LNCAP (cell line): ENCODE results near the gene PCDHB11.

Source experiments
- TF ChIP-seq, protein P1 (sequence below): fragments of 450-650 bp; IDR thresholded peaks from 2 replicates; pipeline ENCODE4 v1.5.1; 2017; ENCODE audit warnings: mild to moderate bottlenecking

PCDHB11 gene

DNA sequence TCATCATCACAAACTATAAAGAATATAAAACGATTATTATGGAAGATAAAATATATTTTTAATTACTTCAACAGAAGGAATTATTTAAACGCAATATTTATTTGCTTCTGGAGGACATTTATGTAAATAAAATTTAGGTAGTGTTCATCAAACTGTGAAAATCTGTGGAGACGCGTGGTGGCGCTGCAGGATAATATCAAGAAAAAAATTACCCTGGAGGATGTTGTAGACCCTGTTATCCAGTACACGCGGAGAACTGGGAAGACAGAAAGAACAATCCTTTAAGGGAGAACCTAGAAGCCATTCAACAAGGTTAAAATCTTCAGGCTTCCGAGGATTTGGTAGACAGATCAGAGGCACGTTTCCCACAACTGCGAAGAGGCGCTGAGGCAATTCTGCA, 9.1 kb downstream of the PCDHB11 start, which contains the start of gene PCDHB12:
Gene PCDHB12, plus strand, starts transcription at position 242 of the 400 bp plus-strand sequence. CDS start 189 bp downstream, outside the sequence.
- TF ChIP-seq, protein P1, sequence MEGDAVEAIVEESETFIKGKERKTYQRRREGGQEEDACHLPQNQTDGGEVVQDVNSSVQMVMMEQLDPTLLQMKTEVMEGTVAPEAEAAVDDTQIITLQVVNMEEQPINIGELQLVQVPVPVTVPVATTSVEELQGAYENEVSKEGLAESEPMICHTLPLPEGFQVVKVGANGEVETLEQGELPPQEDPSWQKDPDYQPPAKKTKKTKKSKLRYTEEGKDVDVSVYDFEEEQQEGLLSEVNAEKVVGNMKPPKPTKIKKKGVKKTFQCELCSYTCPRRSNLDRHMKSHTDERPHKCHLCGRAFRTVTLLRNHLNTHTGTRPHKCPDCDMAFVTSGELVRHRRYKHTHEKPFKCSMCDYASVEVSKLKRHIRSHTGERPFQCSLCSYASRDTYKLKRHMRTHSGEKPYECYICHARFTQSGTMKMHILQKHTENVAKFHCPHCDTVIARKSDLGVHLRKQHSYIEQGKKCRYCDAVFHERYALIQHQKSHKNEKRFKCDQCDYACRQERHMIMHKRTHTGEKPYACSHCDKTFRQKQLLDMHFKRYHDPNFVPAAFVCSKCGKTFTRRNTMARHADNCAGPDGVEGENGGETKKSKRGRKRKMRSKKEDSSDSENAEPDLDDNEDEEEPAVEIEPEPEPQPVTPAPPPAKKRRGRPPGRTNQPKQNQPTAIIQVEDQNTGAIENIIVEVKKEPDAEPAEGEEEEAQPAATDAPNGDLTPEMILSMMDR: peak; percentile 61

DNA sequence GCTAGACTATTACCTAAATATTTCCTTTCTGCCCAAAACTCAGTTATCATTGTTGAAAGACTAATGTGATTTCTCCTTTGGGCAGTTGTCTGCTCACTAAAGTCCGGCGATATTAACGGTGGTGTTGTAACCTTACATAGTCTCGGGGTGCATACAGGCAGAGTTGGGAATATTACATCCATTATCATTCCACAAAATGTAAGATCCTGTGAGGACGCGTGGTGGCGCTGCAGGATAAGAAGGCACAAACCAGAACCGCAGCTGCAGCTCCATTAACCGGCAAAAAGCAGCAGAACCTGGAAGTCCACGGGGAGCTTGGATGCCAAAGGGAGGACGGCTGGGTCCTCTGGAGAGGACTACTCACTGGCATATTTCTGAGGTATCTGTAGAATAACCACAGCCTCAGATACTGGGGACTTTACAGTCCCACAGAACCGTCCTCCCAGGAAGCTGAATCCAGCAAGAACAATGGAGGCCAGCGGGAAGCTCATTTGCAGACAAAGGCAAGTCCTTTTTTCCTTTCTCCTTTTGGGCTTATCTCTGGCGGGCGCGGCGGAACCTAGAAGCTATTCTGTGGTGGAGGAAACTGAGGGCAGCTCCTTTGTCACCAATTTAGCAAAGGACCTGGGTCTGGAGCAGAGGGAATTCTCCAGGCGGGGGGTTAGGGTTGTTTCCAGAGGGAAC, 14.4 kb downstream of the PCDHB11 start, which contains the start of gene PCDHB13:
Gene PCDHB13, plus strand, starts transcription at position 264 of the 684 bp plus-strand sequence. Its CDS starts 205 bp downstream, at position 469.
- TF ChIP-seq, protein P1: peak; percentile 57

DNA sequence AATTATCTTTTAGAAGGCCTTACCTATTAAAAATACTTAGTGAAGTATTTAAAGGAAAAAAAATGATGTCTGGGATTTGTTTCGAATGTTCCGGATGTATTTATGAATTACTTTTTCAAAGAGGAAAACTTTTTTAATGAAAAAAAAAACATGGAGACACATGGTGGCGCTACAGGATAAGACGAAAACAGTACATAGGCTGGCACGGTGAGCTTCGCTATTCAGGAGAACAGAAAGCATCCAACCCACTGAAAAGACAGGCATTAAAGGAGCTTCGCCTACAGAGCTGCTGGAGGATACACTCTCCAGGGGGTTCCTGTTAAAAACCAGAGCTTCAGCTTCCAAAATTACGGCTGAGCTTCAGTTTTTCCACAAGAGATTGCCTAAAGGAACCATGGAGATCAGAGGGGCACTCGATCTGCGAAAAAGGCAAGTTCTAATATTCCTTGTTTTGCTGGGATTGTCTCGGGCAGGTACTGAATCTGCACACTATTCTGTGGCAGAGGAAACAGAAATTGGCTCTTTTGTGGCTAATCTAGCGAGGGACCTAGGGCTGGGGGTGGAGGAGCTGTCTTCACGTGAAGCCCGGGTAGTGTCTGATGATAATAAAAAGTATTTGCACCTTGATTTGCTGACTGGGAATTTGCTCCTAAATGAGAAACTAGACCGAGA, 23.8 kb downstream of the PCDHB11 start, which contains the start of gene PCDHB14:
Gene PCDHB14, plus strand, starts transcription at position 232 of the 672 bp plus-strand sequence. Its CDS starts 163 bp downstream, at position 395.
- TF ChIP-seq, protein P1: peak; percentile 42; the same call in 1 of the 2 replicates

DNA sequence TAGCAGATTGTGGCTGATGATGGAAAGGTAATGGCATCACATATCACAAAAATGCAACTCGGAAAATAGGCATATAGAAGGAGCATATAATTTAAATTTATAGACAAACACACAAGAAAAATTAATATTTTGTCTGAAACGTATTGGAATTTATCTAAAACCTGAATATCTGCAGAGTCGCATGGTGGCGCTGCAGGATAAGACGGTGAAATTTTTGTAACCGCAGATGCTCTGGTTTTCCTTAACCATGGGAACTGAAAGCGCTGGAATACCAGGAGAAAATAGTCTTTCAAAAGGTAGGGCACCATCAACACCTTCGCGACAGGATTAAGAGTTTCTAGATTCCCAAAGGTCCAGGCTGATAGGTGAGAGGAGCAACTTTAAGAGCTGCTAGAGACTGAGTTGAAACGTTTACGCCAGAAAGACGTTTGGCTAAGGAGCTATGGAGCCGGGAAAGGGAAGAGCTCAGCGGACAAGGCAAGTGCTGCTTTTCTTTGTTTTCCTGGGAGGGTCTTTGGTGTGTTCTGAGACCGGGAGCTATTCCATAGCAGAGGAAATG, 34.8 kb downstream of the PCDHB11 start:
- TF ChIP-seq, protein P1: peak; percentile 60; the same call in 1 of the 2 replicates

DNA sequence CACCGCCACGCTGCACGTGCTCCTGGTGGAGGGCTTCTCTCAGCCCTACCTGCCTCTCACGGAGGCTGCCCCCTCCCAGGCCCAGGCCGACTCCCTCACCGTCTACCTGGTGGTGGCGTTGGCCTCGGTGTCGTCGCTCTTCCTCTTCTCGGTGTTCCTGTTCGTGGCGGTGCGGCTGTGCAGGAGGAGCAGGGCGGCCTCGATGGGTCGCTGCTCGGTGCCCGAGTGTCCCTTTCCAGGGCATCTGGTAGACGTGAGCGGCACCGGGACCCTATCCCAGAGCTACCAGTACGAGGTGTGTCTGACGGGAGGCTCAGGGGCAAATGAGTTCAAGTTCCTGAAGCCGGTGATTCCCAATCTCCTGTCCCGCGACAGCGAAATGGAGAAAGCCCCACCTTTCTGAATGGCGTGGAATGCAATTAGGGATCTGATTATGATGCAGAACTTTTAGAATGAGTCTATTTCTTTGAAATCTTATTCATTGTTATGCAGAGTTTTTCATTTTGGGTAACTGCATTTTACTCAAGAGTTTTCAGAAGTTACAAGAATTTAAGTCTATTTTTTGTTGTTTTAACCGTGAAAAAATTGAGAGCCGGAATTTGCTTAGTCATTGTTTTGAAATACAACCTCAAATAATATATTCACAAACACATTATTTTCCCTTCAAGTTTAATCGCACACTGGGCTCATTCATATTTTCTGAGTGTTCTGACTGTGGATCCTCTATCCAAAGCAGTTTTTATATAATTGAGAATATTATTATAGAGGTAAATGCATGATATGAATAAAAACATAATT, 37.3 kb downstream of the PCDHB11 start:
- TF ChIP-seq, protein P1: no peak

DNA sequence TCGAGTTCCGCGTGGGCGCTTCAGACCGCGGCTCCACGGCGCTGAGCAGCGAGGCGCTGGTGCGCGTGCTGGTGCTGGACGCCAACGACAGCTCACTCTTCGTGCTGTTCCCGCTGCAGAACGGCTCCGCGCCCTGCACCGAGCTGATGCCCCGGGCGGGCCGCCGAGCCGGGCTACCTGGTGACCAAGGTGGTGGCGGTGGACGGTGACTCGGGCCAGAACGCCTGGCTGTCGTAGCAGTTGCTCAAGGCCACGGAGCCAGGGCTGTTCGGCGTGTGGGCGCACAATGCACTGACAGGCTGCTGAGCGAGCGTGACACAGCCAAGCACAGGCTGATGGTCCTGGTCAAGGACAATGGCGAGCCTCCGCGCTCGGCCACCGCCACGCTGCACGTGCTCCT, 42.1 kb downstream of the PCDHB11 start:
- TF ChIP-seq, protein P1: no peak

DNA sequence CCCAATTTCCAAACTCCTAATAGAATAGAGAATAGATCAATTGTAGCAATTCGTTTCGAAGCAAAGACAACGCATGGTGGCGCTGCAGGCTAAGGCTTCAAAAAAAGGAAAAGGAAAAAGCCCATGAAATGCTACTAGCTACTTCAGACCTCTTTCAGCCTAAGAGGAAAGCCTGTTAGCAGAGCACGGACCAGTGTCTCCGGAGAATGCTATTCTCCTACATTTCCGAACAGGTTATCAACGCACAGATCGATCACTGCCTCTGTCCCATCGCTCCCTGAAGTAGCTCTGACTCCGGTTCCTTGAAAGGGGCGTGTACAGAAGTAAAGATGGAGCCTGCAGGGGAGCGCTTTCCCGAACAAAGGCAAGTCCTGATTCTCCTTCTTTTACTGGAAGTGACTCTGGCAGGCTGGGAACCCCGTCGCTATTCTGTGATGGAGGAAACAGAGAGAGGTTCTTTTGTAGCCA, 45.9 kb downstream of the PCDHB11 start, which contains the start of gene PCDHB15:
Gene PCDHB15, plus strand, starts transcription at position 146 of the 468 bp plus-strand sequence. Its CDS starts 184 bp downstream, at position 330.
- TF ChIP-seq, protein P1: peak; percentile 58
